H9 (cell line): ENCODE results near the gene NEUROD1. TPM values are rescaled to one million over a fixed set of nuclear protein-coding genes. Genes with fewer than 3 reads are reported as not detected.

Experiments used
- DNase-seq: peaks from one replicate; pipeline ENCODE4 v3.0.0-alpha.2; 2017
- H2AFZ ChIP-seq: one replicate; pipeline ENCODE4 v1.6.1; 2013; ENCODE audit warnings: mild to moderate bottlenecking, low read length, control low read depth, moderate library complexity
- H2AK5ac ChIP-seq: 2 replicates; pipeline ENCODE4 v1.6.1; 2013; ENCODE audit warnings: low read length, control low read depth, mixed read lengths; ENCODE audit not compliant: insufficient read length
- H2BK120ac ChIP-seq: one replicate; pipeline ENCODE4 v1.6.1; 2013; ENCODE audit warnings: low read depth, mild to moderate bottlenecking, low read length, control low read depth, inconsistent platforms; ENCODE audit not compliant: poor library complexity, severe bottlenecking
- H2BK12ac ChIP-seq: 2 replicates; pipeline ENCODE4 v1.6.1; 2013; ENCODE audit warnings: low read length, control low read depth, mixed read lengths, low read depth; ENCODE audit not compliant: insufficient read length
- H2BK15ac ChIP-seq: 2 replicates; pipeline ENCODE4 v1.6.1; 2013; ENCODE audit warnings: low read depth, low read length, control low read depth
- H2BK20ac ChIP-seq: one replicate; pipeline ENCODE4 v1.6.1; 2013; ENCODE audit warnings: low read depth, mild to moderate bottlenecking, low read length, control low read depth, inconsistent platforms; ENCODE audit not compliant: poor library complexity, severe bottlenecking
- H2BK5ac ChIP-seq: 2 replicates; pipeline ENCODE4 v1.6.1; 2013; ENCODE audit warnings: low read length, control low read depth, mixed read lengths; ENCODE audit not compliant: insufficient read length
- H3K14ac ChIP-seq: 2 replicates; pipeline ENCODE4 v1.6.1; 2013; ENCODE audit warnings: low read length, control low read depth; ENCODE audit not compliant: insufficient read depth
- H3K18ac ChIP-seq: 2 replicates; pipeline ENCODE4 v1.6.1; 2013; ENCODE audit warnings: low read depth, mild to moderate bottlenecking, mixed read lengths, low read length, control low read depth; ENCODE audit not compliant: insufficient read length
- H3K23ac ChIP-seq: 2 replicates; pipeline ENCODE4 v1.6.1; 2013; ENCODE audit warnings: low read length, control low read depth, mixed read lengths, low read depth; ENCODE audit not compliant: insufficient read length
- H3K23me2 ChIP-seq: 2 replicates; pipeline ENCODE4 v1.6.1; 2013; ENCODE audit warnings: low read depth, mild to moderate bottlenecking, mixed read lengths, low read length, control low read depth; ENCODE audit not compliant: insufficient read length, poor library complexity, severe bottlenecking
- H3K27ac ChIP-seq: 2 replicates; pipeline ENCODE4 v1.5.1; 2013; ENCODE audit warnings: low read length, control low read depth, mixed read lengths, low read depth; ENCODE audit not compliant: insufficient read length
- H3K27me3 ChIP-seq: 2 replicates; pipeline ENCODE4 v1.6.1; 2013; ENCODE audit warnings: low read length, control low read depth, inconsistent platforms; ENCODE audit not compliant: insufficient read depth
- H3K4ac ChIP-seq: 2 replicates; pipeline ENCODE4 v1.6.1; 2013; ENCODE audit warnings: low read depth, mild to moderate bottlenecking, control low read depth, inconsistent platforms, low read length, moderate library complexity
- H3K4me1 ChIP-seq: 2 replicates; pipeline ENCODE4 v1.6.1; 2013; ENCODE audit warnings: low read length, control low read depth, inconsistent platforms; ENCODE audit not compliant: insufficient read depth
- H3K4me2 ChIP-seq: 2 replicates; pipeline ENCODE4 v1.6.1; 2013; ENCODE audit warnings: low read length, control low read depth, mixed read lengths; ENCODE audit not compliant: insufficient read length, insufficient read depth
- H3K56ac ChIP-seq: 2 replicates; pipeline ENCODE4 v1.6.1; 2013; ENCODE audit warnings: low read depth, mild to moderate bottlenecking, mixed read lengths, low read length, control low read depth; ENCODE audit not compliant: insufficient read length
- H3K79me1 ChIP-seq: 2 replicates; pipeline ENCODE4 v1.6.1; 2013; ENCODE audit warnings: low read depth, mild to moderate bottlenecking, moderate library complexity, low read length, control low read depth, inconsistent platforms; ENCODE audit not compliant: insufficient read depth, poor library complexity, severe bottlenecking
- H3K79me2 ChIP-seq: 2 replicates; pipeline ENCODE4 v1.6.1; 2013; ENCODE audit warnings: low read length, control low read depth, inconsistent platforms; ENCODE audit not compliant: insufficient read depth
- H3K9ac ChIP-seq: 2 replicates; pipeline ENCODE4 v1.6.1; 2013; ENCODE audit warnings: low read length, control low read depth, mixed read lengths; ENCODE audit not compliant: insufficient read length; ENCODE audit errors: extremely low read depth
- H3K9me3 ChIP-seq: one replicate; pipeline ENCODE4 v1.6.1; 2013; ENCODE audit warnings: low read depth, low read length, inconsistent platforms; ENCODE audit not compliant: control insufficient read depth
- H3T11ph ChIP-seq: one replicate; pipeline ENCODE4 v1.6.1; 2013; ENCODE audit warnings: mild to moderate bottlenecking, low read length, control low read depth, inconsistent platforms
- H4K20me1 ChIP-seq: one replicate; pipeline ENCODE4 v1.6.1; 2013; ENCODE audit not compliant: control insufficient read depth, insufficient read length, insufficient read depth
- H4K5ac ChIP-seq: 2 replicates; pipeline ENCODE4 v1.6.1; 2013; ENCODE audit warnings: low read depth, mild to moderate bottlenecking, mixed read lengths, low read length, control low read depth; ENCODE audit not compliant: insufficient read length
- H4K8ac ChIP-seq: replicated peaks from 2 replicates; pipeline ENCODE4 v1.6.1; 2013; ENCODE audit warnings: low read length, control low read depth, mixed read lengths, low read depth; ENCODE audit not compliant: insufficient read length
- H4K91ac ChIP-seq: 2 replicates; pipeline ENCODE4 v1.6.1; 2013; ENCODE audit warnings: low read depth, mild to moderate bottlenecking, moderate library complexity, mixed read lengths, low read length, control low read depth; ENCODE audit not compliant: insufficient read length
- H3K27ac Mint-ChIP-seq, 3 experiments: 2 replicates in 2 of 3; 3 replicates in 1 of 3; pipeline ENCODE4 v1.8.0; 2020 to 2021; ENCODE audit warnings: mixed read lengths in 3 of 3, mild to moderate bottlenecking in 1 of 3, moderate library complexity in 1 of 3
- H3K27me3 Mint-ChIP-seq: 2 replicates; pipeline ENCODE4 v1.8.0; 2021; ENCODE audit warnings: low read depth, mild to moderate bottlenecking, moderate library complexity, mixed read lengths
- H3K36me3 Mint-ChIP-seq, 3 experiments: 2 replicates in 2 of 3; 3 replicates in 1 of 3; pipeline ENCODE4 v1.8.0; 2020 to 2021; ENCODE audit warnings: low read depth in 3 of 3, mixed read lengths in 3 of 3; ENCODE audit not compliant: insufficient read depth in 1 of 3
- H3K4me1 Mint-ChIP-seq, 2 experiments: 2 replicates each; pipeline ENCODE4 v1.8.0; 2020; ENCODE audit warnings: mixed read lengths in 2 of 2
- H3K4me3 Mint-ChIP-seq, 2 experiments: 2 replicates in 1 of 2; 3 replicates in 1 of 2; pipeline ENCODE4 v1.8.0; 2020 to 2021; ENCODE audit warnings: mild to moderate bottlenecking in 2 of 2, mixed read lengths in 2 of 2, moderate library complexity in 1 of 2
- H3K9me3 Mint-ChIP-seq, 2 experiments: 2 replicates in 1 of 2; 3 replicates in 1 of 2; pipeline ENCODE4 v1.8.0; 2020; ENCODE audit warnings: mild to moderate bottlenecking in 2 of 2, mixed read lengths in 2 of 2, moderate library complexity in 1 of 2
- WGBS: extraction: QIAGEN DNeasy Blood & Tissue Kit; methylation state at CpG from one replicate; pipeline ENCODE4 v1.1.7; 2013; ENCODE audit warnings: missing lambda C conversion rate, low lambda C conversion rate, mixed read lengths; ENCODE audit not compliant: insufficient read length; ENCODE audit errors: extremely low coverage; 5-methylcytosine and 5-hydroxymethylcytosine counted together
- total RNA-seq: library from RNA; stranded (reverse); gene quantifications from 2 replicates; pipeline ENCODE4 v1.2.1, GENCODE V29; 2021
- TF ChIP-seq, protein P1 (sequence below): fragments of 200-600 bp; sonication (generic); conservative IDR thresholded peaks from 3 replicates; pipeline ENCODE4 v1.8.0; 2021; ENCODE audit warnings: antibody characterized with exemption, mild to moderate bottlenecking

Gene NEUROD1
- total RNA-seq, 1 experiment from 2014 or later = not detected

DNA sequence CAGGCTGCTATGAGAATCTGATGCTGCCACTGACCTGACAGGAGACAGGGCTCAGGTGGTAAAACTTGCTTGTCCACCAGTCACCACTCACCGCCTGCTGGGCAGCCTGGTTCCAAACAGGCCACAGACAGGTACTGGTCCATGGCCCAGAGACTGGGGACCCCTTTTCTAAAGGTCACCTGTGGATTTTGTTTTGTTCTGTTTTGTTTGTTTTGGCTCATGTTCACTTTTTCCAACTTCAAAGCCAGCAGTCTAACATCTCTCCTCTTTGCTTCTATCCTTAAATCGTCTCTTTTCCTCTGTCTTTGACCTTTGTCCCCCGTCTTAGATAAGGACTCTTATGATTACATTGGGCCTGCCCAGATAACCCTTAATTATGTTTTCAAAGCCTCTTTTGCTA is 20.1 kb downstream of the NEUROD1 start:
- Mint-ChIP-seq H3K4me3 (no peak overlapping the region), H3K36me3 (no peaks in the 10 kb centered on the region), H3K9me3 (no peaks in the 10 kb centered on the region; a peak in 1 of 5 replicates), H3K27ac (no peak overlapping the region), H3K4me1 (peaks cover 25 to 28% of the 10 kb centered on the region in 2 experiments), H3K27me3 (peaks cover 85% of the 10 kb centered on the region)
- Histone ChIP-seq H3K4me1 (no peaks in the 10 kb centered on the region), H3K23me2 (peaks cover 7% of the 10 kb centered on the region), H3K27ac (no peak overlapping the region), H2BK20ac (no peak overlapping the region), H2BK120ac (no peak overlapping the region), H3K9ac (no peak overlapping the region), H3T11ph (no peak overlapping the region), H3K4ac (no peak overlapping the region), H2AFZ (no peak overlapping the region), H2BK15ac (no peak overlapping the region), H3K9me3 (no peaks in the 10 kb centered on the region), H3K27me3 (peaks cover 31% of the 10 kb centered on the region; the same call in 1 of the 2 replicates), H4K91ac (no peak overlapping the region), H3K23ac (no peak overlapping the region), H3K18ac (no peak overlapping the region), H3K56ac (no peak overlapping the region), H3K79me1 (no peaks in the 10 kb centered on the region), H2BK12ac (no peak overlapping the region), H2BK5ac (no peak overlapping the region), H3K14ac (no peak overlapping the region), H4K20me1 (no peaks in the 10 kb centered on the region), H3K79me2 (no peaks in the 10 kb centered on the region), H4K8ac (no peak overlapping the region), H3K4me2 (no peak overlapping the region), H4K5ac (no peak overlapping the region), H2AK5ac (no peak overlapping the region)
- TF ChIP-seq, protein P1, sequence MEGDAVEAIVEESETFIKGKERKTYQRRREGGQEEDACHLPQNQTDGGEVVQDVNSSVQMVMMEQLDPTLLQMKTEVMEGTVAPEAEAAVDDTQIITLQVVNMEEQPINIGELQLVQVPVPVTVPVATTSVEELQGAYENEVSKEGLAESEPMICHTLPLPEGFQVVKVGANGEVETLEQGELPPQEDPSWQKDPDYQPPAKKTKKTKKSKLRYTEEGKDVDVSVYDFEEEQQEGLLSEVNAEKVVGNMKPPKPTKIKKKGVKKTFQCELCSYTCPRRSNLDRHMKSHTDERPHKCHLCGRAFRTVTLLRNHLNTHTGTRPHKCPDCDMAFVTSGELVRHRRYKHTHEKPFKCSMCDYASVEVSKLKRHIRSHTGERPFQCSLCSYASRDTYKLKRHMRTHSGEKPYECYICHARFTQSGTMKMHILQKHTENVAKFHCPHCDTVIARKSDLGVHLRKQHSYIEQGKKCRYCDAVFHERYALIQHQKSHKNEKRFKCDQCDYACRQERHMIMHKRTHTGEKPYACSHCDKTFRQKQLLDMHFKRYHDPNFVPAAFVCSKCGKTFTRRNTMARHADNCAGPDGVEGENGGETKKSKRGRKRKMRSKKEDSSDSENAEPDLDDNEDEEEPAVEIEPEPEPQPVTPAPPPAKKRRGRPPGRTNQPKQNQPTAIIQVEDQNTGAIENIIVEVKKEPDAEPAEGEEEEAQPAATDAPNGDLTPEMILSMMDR = no peak
- no peak for DNase-seq
- WGBS = no CpG with 5 or more reads among the region's 3 CpGs
